ENCODE data around the gene OSBPL3.

The OSBPL3 gene

GRCh38 chr7:24862461-24862860 lies 117.5 kb downstream of the OSBPL3 start:
- DNase-seq (ENCODE audit: low read depth), result no peak

- DNase-seq (ENCODE audit: low read depth), result no peak
Observed at GRCh38 chr7:24861336-24861735, 118.6 kb downstream of the OSBPL3 start.

GRCh38 chr7:24860611-24861010 lies 119.4 kb downstream of the OSBPL3 start:
- DNase-seq (ENCODE audit: low read depth), result no peak

GRCh38 chr7:24858108-24858977 lies 121.6 kb downstream of the OSBPL3 start:
- no peak for DNase-seq (ENCODE audit: low read depth)

- no peak for DNase-seq (ENCODE audit: low read depth)
Observed at GRCh38 chr7:24857623-24858022, 122.4 kb downstream of the OSBPL3 start.

- DNase-seq (ENCODE audit: low read depth), result no peak
Observed at GRCh38 chr7:24854866-24855265, 125.1 kb downstream of the OSBPL3 start.

GRCh38 chr7:24851786-24852185 lies 128.2 kb downstream of the OSBPL3 start:
- DNase-seq (ENCODE audit: low read depth), result no peak

GRCh38 chr7:24848878-24849277 lies 131.1 kb downstream of the OSBPL3 start:
- DNase-seq (ENCODE audit: low read depth), result no peak

GRCh38 chr7:24847754-24848153 lies 132.2 kb downstream of the OSBPL3 start:
- no peak for DNase-seq (ENCODE audit: low read depth)

- DNase-seq (ENCODE audit: low read depth), result no peak
Observed at GRCh38 chr7:24843821-24844434, 136.1 kb downstream of the OSBPL3 start.

GRCh38 chr7:24842449-24843241 lies 137.3 kb downstream of the OSBPL3 start:
- no peak for DNase-seq (ENCODE audit: low read depth)

- no peak for DNase-seq (ENCODE audit: low read depth)
Observed at GRCh38 chr7:24842029-24842428, 137.9 kb downstream of the OSBPL3 start.

- DNase-seq (ENCODE audit: low read depth), result no peak
Observed at GRCh38 chr7:24840563-24840962, 139.4 kb downstream of the OSBPL3 start.

- no peak for DNase-seq (ENCODE audit: low read depth)
Observed at GRCh38 chr7:24836084-24836483, 143.9 kb downstream of the OSBPL3 start.

GRCh38 chr7:24835643-24836042 lies 144.3 kb downstream of the OSBPL3 start:
- DNase-seq (ENCODE audit: low read depth), result no peak

- no peak for DNase-seq (ENCODE audit: low read depth)
Observed at GRCh38 chr7:24834128-24834798, 145.7 kb downstream of the OSBPL3 start.

- no peak for DNase-seq (ENCODE audit: low read depth)
Observed at GRCh38 chr7:24833549-24833948, 146.4 kb downstream of the OSBPL3 start.

- DNase-seq (ENCODE audit: low read depth), result no peak
Observed at GRCh38 chr7:24831240-24831639, 148.7 kb downstream of the OSBPL3 start.

- DNase-seq (ENCODE audit: low read depth), result no peak
Observed at GRCh38 chr7:24830440-24831050, 149.4 kb downstream of the OSBPL3 start.

- DNase-seq (ENCODE audit: low read depth), result no peak
Observed at GRCh38 chr7:24829787-24830186, 150.2 kb downstream of the OSBPL3 start.

GRCh38 chr7:24828891-24829661 lies 150.9 kb downstream of the OSBPL3 start:
- no peak for DNase-seq (ENCODE audit: low read depth)
